ENCODE measurements around the gene NPAP1.

Gene NPAP1

DNA sequence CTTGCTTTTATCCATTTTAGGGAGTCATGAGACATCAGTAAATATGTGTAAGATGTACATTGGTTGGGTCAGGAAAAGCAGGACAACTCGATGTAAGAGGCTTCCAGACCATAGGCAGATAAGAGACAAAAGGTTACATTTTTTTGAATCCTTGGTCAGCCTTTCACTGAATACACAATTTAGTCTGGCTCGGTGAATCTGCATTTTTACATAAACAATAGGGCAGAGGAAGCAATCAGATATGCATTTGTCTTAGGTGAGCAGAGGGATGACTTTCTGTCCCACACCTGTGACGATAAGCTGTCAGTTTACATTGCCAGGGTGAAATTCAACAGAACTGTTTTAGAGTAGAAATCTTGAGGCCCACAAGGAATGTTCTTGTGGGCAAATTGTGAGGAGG, 20.6 kb downstream of the NPAP1 start:
- no peak for DNase-seq (ENCODE audit: extremely low spot score)
- ChIA-PET POLR2A (no interaction called here), CTCF (no interaction called here)
- no peak for TF ChIP-seq CTCF (IDR thresholded peaks at IDR 0.05; ENCODE audit: control extremely low read depth, extremely low read depth, low read depth, missing control alignments)

DNA sequence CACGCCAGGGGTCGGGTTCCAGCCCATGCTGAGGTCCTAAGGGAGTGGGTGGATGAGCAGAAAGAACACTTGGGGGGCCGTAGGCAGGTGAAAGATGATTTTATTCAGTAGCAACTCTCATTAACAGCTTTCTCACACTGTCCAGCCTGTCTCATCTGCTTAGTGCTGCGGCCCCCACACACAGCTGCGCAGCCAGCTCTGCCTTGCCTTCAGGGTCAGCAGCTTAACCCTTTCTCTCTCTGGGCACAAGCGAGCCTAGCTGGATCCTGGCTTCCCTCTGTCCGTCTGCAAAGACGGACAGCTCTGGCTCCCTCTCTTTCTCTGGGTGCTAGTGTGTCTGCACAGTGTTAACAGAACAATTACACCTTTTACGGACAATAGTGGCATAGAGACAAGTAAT, 21.3 kb downstream of the NPAP1 start:
- no peak for DNase-seq (ENCODE audit: extremely low spot score)
- POLR2A ChIA-PET: no interaction called here
- no peak for TF ChIP-seq CTCF (IDR thresholded peaks at IDR 0.05; ENCODE audit: control extremely low read depth, extremely low read depth, low read depth, missing control alignments)
- CTCF ChIA-PET: no interaction called here

DNA sequence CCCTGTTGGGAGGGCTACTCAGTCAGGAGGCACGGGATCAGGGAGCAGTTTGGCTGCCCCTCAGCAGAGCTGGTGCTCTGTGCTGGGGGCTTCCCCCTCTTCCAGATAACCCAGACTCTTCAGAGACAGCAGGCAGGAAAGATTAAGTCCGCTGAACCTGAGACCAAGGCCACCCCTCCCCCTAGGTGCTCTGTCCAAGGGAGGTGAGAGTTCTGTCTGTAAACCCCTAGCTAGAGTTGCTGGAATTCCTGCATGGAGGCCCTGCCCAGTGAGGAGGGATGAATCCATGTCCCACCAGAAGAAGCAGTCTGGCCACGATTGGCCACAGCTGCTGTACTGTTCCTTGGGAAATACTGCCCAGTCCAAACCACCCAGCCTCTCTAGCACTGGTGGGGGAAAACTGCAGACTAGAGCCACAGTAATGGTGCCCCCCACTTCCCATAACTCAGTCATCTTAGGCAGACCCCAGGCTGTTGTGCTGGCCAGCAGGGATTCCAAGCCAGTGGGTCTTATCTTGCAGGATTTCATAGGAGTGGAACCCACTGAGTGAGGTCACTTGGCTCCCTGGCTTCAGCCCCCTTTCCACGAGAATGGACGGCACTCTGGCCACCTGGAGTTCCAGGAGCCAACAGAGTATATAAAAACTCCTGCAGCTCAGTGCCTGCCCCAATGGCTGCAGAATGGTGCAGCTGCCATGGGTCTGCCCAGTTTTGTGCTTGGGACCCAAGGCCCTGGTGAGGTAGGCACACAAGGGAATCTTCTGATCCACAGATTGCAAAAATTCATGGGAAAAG, 42.9 kb downstream of the NPAP1 start:
- POLR2A ChIA-PET: no interaction called here
- CTCF ChIA-PET: no interaction called here
- DNase-seq (ENCODE audit: extremely low spot score): no peak
- no peak for TF ChIP-seq CTCF (IDR thresholded peaks at IDR 0.05; ENCODE audit: control extremely low read depth, extremely low read depth, low read depth, missing control alignments)

DNA sequence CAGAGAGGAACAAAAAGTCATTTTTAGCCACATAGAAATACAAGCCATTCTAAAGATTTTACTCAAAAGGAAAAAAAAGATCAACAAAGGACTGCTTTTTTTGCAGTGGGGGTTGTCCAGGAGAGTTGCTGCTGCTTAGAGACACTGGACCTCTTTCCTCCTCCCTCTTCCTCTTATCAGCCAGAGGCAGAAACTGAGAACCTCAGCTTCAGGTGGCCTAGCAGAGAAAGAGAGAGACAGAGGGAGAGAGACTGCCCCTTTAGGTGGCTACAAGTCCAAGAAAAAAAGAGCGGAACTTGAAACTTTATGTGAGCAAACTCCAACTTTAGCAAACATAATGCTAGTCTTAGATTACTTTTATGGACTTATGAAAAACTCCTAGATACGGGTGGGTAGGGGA, 54.2 kb downstream of the NPAP1 start:
- ChIA-PET CTCF (no interaction called here), POLR2A (no interaction called here)
- TF ChIP-seq CTCF (IDR thresholded peaks at IDR 0.05; ENCODE audit: control extremely low read depth, extremely low read depth, low read depth, missing control alignments): no peak
- no peak for DNase-seq (ENCODE audit: extremely low spot score)

All from GM10248 (cell line).